ENCODE results near the gene FLT1. TPM values are rescaled to one million over a fixed set of nuclear protein-coding genes. Genes with fewer than 3 reads are reported as not detected.
A peak's percentile ranks its signal among the peaks of the same experiment; 100 is the strongest.

Gene FLT1
- total RNA-seq = 72.4 TPM
- long read RNA-seq, full-length matches to known transcripts = 18 of 46 reads
- long read RNA-seq, partial matches to known transcripts = 15 of 46 reads
- long read RNA-seq, other reads (novel, unspliced or antisense) = 13 of 46 reads

- peak within 1 kb of the TSS; percentile 60 for H3K27ac ChIP-seq
- intact Hi-C loops (cut with DNase I) = loop anchor here (10.0 kb wide), 1 partner anchor 170 kb away; no protein-coding TSS in a partner anchor
- H3K27me3 ChIP-seq = peaks cover 66% of the 10 kb centered on the region
Measured at GRCh38 chr13:28494778-28495537, at the start of gene FLT1. Gene FLT1, minus strand, starts transcription at chr13:28495128. Its CDS starts 285 bp downstream, at chr13:28494843.

GRCh38 chr13:28544026-28544425 lies 49.1 kb upstream of the FLT1 start:
- DNase-seq = no peak
- no peak for TF ChIP-seq CTCF (IDR thresholded peaks at IDR 0.05)
- H3K9me3 ChIP-seq = peaks cover 3% of the 10 kb centered on the region
- no peaks in the 10 kb centered on the region for H3K4me1 ChIP-seq
- ATAC-seq = no peak
- H3K27ac ChIP-seq = no peak overlapping the region
- H3K27me3 ChIP-seq = no peaks in the 10 kb centered on the region
- intact Hi-C loops (cut with DNase I) = no loop called here
- H3K36me3 ChIP-seq = no peaks in the 10 kb centered on the region
- no peak overlapping the region for H3K4me3 ChIP-seq

More at GRCh38 chr13:28494778-28495537, at the start of gene FLT1:
- H3K36me3 ChIP-seq = no peaks in the 10 kb centered on the region
- ATAC-seq (peak; percentile 78), DNase-seq (peak; percentile 76)
- H3K4me1 ChIP-seq = peaks cover 30% of the 10 kb centered on the region
- H3K9me3 ChIP-seq = no peaks in the 10 kb centered on the region
- H3K4me3 ChIP-seq = peak within 1 kb of the TSS; percentile 57
- TF ChIP-seq CTCF (IDR thresholded peaks at IDR 0.05) = no peak

- Histone ChIP-seq H3K4me3 (no peak overlapping the region), H3K36me3 (no peaks in the 10 kb centered on the region), H3K9me3 (peaks cover 3% of the 10 kb centered on the region), H3K27ac (no peak overlapping the region), H3K4me1 (no peaks in the 10 kb centered on the region), H3K27me3 (no peaks in the 10 kb centered on the region)
- intact Hi-C loops (cut with DNase I) = no loop called here
- TF ChIP-seq CTCF (IDR thresholded peaks at IDR 0.05) = no peak
- ATAC-seq (no peak), DNase-seq (no peak)
Measured at GRCh38 chr13:28542804-28543203, 47.9 kb upstream of the FLT1 start.

- Histone ChIP-seq H3K4me3 (no peak overlapping the region), H3K27ac (no peak overlapping the region), H3K36me3 (no peaks in the 10 kb centered on the region), H3K27me3 (no peaks in the 10 kb centered on the region), H3K9me3 (peaks cover 3% of the 10 kb centered on the region), H3K4me1 (no peaks in the 10 kb centered on the region)
- TF ChIP-seq CTCF (IDR thresholded peaks at IDR 0.05) = no peak
- intact Hi-C loops (cut with DNase I) = no loop called here
- ATAC-seq = no peak
- no peak for DNase-seq
Measured at GRCh38 chr13:28541966-28542365, 47.0 kb upstream of the FLT1 start.

GRCh38 chr13:28540612-28541011 lies 45.7 kb upstream of the FLT1 start:
- TF ChIP-seq CTCF (IDR thresholded peaks at IDR 0.05) = no peak
- H3K27ac ChIP-seq = no peak overlapping the region
- intact Hi-C loops (cut with DNase I) = no loop called here

More at GRCh38 chr13:28540612-28541011, 45.7 kb upstream of the FLT1 start:
- no peaks in the 10 kb centered on the region for H3K4me1 ChIP-seq
- no peak overlapping the region for H3K4me3 ChIP-seq
- DNase-seq (no peak), ATAC-seq (peak; percentile 26)
- no peaks in the 10 kb centered on the region for H3K36me3 ChIP-seq
- no peaks in the 10 kb centered on the region for H3K27me3 ChIP-seq
- peaks cover 3% of the 10 kb centered on the region for H3K9me3 ChIP-seq
